Stimulated activated CD4-positive, alpha-beta T cell treated with anti-CD3 and anti-CD28 coated beads, Interleukin-12 subunit alpha, Interleukin-12 subunit beta, amount 100 ng/mL, for 48 hours (primary cell): ENCODE results near the gene MARVELD1.
"Not testable (repeated sequence)": the region's sequence is repeated elsewhere in the genome, so short reads cannot be mapped to it uniquely, and the experiment has no call there.

Experiments used
- DNase-seq, 3 donors: peaks; one replicate each; pipeline ENCODE4 v3.0.0-alpha.2; 2020; ENCODE audit warnings: low read depth in 2 of 3, low spot score in 1 of 3

Gene MARVELD1

DNA sequence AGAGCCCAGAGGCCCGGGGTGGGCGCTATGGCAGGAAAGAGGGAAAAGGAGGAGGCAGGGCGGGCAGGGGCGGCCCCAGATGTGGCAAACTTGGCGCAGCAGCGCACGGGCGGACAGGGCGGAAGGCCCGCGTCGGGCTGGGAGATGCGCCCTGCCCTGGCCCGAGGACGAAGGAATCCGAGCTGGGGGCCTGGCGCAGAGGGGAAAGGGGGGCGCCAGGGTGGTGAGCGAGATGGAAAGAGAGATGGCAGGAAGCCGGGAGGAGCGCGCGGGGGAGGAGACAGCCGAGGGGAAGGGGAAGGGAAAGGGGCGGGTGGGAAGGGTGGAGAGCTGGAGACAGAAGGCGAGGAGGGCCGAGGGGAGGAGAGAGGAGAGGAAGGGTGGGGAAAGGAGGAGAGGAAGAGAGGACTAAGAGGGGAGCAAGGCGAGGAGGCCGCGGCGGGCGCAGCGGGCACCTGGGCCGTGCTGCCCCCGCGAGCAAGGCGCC lies at the start of gene MARVELD1:
Gene MARVELD1, plus strand, starts transcription at position 392 of the 487 bp plus-strand sequence. CDS start 147 bp downstream, outside the sequence.
- no peak for DNase-seq

DNA sequence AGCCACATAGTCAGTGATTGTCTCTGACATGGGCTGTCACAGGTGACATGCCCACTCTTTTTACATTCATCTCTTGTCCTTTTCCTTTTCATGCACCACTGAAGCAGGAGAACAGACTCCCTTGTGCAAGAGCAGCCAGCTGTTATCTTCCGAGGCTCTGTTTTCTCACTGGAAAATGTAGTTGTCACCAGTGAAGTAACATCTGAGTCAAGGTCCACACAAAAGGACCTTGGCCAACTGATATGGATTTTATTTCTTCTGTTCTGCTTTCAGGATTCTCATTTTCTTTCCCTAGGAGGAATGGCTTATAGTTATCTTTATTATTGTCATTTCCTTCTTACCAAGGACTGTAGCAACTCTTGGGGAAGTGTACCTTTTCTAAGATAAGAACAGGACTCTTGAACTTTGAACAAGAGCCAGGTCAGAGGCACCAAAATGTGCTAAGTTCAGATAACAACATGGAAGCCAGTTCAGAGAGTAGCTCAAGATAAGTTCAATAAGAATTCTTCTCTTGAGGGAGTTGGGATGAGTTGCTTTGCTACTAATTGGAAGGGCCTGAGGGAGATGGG lies 49.2 kb upstream of the MARVELD1 start:
- DNase-seq = no peak

DNA sequence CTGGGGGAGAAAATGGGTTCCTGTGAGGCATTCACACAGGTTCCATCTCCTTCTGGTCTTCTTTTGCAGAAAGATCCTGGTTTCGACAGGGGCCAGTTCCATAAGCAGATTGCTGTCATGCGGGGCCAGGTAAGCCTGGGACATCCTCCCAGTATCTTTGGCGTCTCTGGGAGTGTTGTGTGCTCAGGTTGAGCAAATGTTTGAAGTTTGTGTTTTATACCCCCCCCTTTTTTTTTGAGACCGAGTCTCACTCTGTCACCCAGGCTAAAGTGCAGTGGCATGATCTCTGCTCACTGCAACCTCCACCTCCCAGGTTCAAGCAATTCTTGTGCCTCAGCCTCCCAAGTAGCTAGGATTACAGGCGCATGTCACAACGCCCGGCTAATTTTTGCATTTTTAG lies 46.5 kb upstream of the MARVELD1 start:
- DNase-seq = no peak

DNA sequence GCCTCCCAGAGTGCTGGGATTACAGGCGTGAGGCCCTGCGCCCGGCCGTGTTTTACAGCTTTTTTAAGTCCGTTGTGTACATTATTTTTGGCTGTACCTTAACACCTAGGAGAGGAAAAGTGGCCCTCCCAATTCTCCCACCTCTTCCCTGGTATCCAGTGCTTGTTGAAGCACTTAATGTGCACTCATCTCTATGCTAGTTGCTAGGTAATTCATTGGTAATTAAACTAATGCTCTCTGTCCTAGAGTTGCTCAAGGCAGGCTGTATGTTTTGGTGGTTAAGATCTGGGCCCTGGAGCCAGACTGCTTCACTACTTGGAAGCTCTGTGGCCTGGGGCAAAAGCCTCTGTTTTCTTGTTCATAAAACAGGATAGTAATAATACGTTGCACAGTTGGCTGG lies 46.1 kb upstream of the MARVELD1 start:
- no peak for DNase-seq

DNA sequence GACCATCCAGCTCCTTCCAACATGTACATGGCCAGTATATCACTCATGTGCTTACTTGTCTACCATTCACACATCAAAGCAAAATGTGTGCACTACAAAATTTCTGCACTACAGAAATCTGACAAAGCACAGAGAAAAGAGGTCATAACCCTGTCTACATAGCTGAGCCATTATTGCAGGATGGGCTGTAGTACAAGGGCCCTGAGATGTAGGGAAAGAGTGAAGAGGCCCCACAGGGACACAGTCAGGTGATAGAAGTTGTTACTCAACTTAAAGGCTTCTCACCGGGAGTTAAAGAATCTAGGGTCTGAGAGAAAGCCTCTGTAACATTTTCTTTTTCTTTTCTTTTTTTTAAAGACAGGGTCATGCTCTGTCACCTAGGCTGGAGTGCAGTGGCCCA lies 44.0 kb upstream of the MARVELD1 start:
- no peak for DNase-seq

DNA sequence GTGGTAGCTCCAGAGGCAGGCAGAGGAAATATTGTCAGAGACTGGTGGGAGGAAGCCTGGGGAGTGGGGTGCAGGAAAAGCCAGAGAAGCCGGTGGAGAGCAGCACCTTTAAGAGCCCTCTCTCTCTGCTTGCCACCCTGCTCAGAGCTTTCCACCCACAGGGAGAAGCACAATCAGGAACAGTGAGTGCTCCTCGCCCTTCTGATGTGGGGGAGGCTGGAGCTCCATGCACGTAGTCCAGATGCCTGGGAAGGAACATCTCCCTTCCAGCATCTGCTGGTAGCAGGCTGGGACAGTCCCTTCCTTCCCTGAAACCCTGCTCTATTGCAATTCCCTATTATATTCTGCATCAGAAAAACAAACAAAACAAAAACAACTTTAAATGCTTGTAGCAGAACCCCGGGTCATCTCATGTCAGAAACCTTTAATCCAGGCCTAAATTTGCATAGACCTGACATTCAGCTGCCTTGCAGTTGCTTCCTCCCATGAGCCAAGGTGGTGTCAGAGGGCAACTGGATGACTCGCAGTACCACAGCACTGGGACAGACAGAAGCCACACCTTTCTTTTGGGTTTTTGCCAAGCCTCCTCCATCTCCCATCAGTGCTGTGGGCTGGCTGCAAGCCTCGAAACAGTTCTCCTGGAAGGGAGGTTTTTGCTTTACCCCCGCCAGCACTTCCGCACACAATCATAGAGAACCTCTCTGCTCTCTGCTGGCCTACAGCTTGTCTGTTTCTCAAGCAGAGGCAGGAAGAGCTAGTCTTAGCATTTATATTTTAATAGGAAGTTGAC lies 39.6 kb upstream of the MARVELD1 start:
- DNase-seq = no peak

DNA sequence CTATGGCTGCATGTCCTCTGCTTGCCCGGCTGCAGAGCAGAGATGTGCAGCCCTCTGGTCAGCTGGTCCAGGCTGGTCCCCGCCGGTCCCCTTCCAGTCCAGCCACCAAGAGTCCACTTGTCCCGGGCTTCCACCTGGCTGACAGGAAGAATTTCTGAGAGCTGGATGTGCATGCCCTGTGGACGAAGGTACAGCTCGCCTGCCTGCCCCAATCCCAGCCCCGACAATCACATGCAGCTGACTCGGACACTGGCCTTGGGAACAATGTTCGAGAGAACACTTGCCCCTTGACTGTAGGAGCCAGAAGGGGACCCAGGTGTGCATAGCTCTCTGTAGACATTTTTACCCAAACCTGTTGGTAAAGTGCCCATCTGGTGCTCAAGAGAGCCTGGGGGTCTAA lies 38.3 kb upstream of the MARVELD1 start:
- DNase-seq = no peak

DNA sequence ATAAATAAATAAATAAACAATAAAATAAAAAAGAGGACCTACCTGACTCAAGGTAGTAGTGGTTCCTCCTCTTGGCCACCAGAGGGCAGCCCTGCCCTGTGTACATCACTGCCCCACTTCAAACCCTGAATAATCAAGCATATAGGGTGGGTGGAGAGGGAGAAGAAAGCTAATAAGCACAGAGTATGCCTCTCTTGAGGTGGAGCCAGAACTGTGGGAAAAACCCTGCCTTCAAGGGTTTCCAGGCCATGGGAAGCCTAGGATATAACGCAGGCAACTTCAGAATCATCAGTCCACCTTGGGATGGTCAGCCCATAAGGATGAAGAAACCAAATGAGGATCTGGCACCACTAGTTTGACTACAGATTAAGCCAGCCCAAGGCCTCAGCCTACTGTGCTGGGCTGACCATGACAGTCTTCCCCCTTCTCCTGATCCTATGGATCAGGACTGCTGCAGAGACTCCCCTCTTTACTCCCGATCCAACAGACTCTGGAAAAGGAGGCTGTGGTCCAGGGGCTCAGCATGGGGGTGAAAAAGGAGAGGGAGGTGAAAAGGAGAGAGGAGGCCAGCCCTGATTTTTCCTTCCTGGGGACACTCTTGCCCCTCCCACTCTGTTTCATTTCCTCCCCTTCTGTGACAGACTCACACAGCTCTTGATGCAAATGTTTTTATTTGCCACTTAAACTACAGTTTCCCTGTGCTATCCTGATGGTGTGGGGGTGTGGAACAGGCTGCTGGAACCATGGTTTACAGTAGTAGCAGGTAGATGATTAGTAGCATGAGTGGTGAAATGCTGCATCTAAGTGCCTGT lies 36.6 kb upstream of the MARVELD1 start:
- DNase-seq = peak in 1 of 3 donors; percentile 18

DNA sequence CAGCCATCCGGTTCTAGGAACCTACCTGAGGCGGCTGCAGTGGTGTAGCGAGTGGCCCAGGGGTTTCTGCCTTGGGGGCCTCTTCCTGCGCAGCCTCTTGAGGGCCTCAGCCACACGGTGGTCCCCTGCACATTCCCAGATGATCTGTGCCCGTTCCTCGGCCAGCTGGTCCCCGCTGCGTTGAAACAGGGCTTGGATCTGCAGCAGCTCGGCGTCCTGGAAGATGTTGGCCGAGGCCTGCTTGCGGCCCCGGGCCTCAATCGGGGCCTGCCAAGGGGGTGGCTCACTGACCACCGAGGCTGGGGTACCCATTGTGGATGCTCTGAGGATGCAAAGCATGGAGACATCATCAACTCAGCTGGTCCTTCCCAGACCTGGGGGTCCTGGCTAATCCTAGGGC lies 33.9 kb upstream of the MARVELD1 start:
- DNase-seq = no peak

DNA sequence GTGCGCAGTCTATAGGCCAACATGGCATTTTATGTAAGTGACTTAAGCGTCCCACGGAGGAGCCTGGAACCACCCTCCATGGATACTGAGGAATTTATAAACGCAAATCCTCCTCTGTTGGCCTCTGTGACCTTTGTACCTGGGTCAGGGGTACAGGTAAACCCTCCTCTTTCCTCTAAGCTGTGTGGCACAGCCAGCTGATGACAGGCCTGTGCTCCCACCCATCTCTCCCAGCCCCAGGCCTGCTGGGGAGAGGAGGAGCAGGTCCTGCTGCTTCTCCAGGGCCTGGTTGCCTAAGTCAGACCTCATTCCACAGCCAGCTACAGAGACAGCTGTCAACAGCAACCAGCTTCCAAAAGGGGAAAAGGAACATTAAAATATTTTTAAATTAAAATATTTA lies 31.5 kb upstream of the MARVELD1 start:
- no peak for DNase-seq

DNA sequence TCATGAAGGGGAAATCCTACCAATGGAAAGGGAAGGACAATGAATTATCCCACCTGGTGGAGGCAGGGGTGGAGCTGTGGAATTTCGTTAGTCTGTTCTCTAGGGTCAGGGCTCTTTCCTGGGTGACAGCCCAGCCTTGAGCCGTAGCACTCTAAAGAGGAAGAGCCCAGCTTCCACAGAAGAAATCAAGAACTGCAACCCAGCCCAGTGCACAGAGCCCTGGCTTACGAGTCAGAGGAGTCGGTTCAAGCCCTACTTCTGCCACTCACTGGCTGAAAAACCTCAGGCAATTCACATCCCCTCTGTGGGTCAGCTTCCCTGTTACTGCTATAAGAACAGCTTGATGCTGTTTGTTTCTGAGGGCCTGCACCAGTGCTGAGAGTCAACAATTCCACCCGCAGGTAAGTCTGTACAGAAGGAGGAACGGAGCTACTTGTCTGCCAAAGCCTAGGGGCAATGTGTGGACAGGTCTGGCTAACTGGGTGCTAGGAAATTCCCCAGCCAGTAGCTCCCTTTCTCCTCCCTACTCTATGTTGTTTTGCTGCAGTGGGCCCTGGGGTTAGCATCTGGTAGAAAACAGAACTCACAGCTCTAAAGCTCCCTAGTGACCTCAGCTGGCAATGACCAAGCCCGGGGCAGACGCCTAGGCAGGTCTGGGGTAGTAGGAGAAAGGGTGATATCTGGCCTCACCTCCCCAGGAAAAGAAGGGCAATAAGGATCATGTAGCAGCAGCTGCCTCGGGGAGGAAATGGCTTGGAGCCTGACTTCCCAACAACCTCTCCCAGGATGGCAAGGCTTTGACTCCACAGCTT lies 29.8 kb upstream of the MARVELD1 start:
- DNase-seq = no peak

DNA sequence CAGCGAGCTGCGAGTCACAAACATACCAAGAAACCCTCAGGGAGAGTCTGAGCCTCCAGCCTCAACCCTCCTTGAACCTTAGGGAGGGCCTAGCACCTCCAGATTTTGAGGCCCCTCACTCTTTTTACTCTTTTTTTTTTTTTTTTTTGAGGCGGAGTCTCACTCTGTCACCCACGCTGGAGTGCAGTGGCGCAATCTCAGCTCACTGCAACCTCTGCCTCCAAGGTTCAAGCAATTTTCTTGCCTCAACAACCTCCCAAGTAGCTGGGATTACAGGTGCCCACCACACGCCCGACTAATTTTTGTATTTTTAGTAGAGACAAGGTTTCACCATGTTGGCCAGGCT lies 29.2 kb upstream of the MARVELD1 start:
- DNase-seq = not testable (repeated sequence)

DNA sequence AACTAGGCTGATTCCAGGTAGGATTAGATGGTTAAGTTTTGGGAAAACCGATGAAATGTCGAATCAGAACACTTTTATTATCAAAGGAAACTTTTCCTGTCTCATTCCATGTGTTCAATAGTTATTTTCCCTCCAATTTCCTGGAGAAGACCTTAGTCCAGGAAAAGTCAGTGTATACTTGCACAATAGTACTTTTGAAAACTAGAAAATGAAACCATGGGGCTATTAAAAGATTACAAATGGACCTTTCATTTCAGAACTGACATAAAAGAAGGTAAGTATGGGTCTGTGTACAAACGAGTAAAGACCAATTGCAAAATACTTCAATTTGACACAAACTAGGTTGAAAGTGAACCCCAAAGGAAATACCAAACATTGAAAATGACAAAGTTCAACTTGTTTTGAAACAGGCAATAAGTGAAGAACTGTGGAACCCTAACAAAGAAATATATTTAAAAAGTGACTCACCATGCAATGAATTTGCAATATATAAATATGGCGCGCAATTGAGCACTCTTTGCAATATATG lies 28.6 kb upstream of the MARVELD1 start:
- no peak for DNase-seq

DNA sequence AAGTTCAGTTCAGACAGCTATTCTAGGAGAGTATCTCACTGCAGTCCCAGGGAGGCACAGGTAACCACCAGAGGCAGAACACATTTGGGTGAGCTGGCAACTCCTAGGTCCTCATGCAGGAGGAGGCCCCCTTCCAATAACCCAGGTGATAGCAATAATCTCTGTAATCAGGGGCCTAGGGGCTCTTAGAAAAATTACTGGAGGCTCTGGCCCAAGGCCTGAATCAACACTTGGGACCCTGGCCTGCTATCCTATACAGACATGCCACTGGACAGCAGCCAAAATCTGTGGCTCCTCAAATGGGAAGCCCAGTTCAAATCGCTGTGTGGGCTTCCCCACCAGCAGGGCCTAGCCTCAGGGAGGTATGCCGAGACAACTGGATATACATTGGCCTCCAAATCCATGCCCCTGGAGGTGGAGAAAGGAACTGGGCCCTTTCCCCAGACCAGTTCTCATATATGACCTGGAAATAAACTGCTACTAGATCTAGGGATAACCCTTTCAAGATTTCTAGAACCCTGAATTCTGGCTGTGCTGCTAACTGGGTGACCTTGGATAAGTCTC lies 28.1 kb upstream of the MARVELD1 start:
- no peak for DNase-seq

DNA sequence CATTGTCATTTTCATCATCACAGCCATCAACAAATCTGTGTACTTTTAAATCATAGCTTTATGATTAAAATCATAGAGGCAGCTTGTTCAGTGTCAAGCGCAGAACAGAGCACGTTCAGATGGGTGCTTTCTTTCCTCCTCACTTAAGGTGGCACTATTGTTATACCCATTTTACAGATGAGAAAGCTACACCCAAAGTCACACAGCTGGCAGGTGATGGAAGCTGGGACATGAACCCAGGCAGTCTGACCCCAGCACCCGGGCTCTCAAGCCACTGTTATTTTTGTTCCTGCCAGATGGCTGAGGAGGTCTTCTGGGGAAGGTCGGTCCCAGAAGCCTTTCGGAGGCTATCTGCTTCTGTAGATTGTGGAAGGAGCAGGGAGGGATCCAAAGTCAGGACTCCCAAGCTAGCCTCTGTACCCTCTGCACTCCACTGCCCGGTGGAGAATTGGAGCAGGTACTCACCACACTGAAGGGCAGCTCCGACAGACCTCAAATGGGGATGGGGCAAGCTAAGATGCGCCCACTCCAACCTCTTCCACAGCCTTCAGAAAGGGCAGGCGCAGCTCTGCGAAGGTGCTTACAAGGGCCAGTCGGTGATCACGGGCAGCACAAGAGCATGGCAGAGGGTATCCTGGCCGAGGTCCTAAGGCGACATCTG lies 27.1 kb upstream of the MARVELD1 start:
- DNase-seq = no peak

DNA sequence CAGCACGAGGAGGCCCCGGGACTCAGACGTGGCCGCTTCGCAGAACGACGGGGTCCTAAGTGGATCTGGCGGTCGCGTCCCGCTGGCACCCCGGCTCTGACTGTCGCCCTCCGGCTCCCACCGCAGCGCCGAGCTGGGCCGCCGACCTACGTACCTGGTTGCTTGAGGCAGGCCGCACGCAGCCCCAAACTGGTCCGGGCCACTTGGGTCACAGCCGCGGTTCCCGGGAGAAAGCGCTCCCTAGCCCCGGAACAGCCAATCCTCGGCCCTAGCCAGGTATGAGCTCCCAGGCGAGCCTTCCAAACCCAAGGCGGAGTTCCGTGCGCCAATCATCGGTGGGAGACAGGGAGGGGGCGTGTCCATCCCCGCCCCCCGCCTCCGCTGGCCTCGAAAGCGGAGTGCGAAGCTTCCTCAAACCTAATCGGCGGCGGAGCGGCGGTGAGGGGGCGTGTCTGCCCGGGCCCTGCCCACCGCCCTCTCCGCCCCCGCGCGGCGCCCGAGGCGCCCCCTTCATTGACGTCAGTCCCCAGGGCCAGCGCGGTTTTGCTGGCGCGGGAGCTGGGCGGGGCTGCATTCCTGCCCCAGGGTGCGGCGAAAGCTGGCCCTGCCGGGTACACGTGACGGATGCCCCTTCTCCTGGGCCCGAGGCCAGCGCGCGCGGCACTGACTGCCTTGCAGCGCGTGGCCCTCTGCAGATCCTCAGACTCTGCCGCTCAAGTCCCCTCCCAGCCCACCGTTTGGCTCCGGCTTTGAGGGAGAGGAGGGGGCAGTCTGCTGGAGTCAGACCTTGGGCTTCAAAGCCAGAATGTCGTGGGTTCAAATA lies 26.4 kb upstream of the MARVELD1 start, which contains the start of gene AVPI1:
Gene AVPI1, minus strand, starts transcription at position 280 of the 823 bp plus-strand sequence. CDS start 7,336 bp downstream, outside the sequence.
- peak; percentile 87 to 90 (median 88) for DNase-seq

DNA sequence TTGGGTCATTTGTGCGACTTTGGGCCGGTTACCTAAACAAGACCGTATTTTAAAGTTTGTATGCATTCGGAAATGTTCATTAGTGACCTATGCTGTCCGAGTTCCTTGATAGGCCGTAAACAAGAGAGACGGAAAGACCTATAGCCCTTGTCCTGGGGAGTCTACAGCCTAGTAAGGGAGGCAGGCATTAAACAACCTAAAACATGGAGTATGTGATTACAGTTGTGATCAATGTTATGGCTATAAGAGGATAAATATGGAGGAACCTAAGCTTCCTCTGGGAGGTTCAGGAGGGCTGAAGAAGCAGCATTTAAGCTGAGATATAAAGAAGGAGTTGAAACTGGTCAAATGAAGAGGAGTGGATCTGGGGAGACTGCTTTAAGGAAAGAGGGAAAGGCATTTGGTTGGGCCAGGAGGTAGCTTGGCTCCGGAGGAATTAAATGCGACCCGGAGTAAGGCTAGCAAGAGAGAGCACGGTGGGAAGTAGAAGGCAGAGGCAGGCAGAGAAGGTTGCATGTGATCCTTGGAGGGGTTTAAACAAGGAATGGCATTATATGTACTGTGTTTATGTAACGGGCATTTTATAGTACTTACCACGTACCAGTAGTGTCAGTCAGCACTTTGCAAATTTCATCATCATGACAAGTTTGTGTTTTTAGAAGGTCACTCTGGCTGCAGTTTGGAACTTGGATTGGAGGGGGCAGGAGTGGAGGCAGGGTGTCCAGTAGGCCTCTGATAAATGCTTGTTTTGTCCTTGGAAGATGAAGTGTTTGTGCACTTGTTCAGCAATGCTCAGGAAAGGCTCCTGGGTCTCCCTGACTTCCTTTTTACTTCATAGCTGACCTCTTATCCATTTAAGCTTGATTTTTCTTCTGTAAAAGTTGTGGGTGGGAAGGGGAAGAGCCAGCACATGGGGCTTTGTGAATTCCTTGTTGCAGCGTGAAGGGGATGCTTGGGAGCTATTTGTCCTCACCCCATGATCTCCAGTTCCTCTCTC lies 25.4 kb upstream of the MARVELD1 start:
- no peak for DNase-seq

DNA sequence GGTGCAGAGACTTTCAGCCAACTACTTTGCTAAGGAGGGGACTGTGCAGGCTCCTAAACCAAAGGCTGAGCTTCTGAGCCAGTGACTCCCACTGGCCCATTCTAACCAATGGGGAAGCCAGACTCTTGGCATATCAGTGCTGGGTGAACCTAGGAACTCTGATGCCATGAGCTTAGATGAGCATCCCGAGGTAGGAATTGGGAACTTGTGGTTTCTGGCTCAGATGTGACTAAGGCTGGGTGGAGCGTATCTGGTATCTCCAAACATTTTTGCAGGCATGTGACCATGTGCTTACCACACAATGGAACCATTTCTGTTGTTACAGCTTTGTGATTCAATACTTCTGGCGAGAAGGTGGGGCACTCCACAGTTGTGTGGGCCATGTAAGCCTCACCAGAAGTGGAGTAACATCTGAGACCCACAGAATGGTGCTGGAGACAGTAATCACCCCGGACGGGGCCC lies 23.9 kb upstream of the MARVELD1 start:
- no peak for DNase-seq
